D721Med (cell line): ENCODE data around the gene C1QTNF6.

Source experiments
- DNase-seq: peaks from one replicate; pipeline ENCODE4 v3.0.0; 2011; ENCODE audit warnings: low spot score; ENCODE audit not compliant: insufficient read length
- FAIRE-seq: peaks from 2 replicates; lab custom pipeline; 2011; peaks lifted over from hg19 to GRCh38; lab: Jason Lieb, UNC
- CTCF ChIP-seq: IDR thresholded peaks from 2 replicates; pipeline ENCODE4 v1.5.1; 2012; ENCODE audit warnings: mild to moderate bottlenecking, control low read depth; ENCODE audit not compliant: insufficient read depth; ENCODE audit errors: missing control alignments

The C1QTNF6 gene

GRCh38 chr22:37146051-37146385 lies 42.0 kb downstream of the C1QTNF6 start:
- DNase-seq = no peak
- FAIRE-seq = no peak
- no peak for TF ChIP-seq CTCF

- no peak for FAIRE-seq
- no peak for DNase-seq
- TF ChIP-seq CTCF = no peak
Measured at GRCh38 chr22:37145180-37146050, 42.6 kb downstream of the C1QTNF6 start.

- no peak for FAIRE-seq
- no peak for DNase-seq
- TF ChIP-seq CTCF = no peak
Measured at GRCh38 chr22:37144180-37144554, 43.9 kb downstream of the C1QTNF6 start.

- no peak for TF ChIP-seq CTCF
- no peak for DNase-seq
- FAIRE-seq = no peak
Measured at GRCh38 chr22:37141971-37142370, 46.1 kb downstream of the C1QTNF6 start.

- no peak for TF ChIP-seq CTCF
- DNase-seq = no peak
- FAIRE-seq = no peak
Measured at GRCh38 chr22:37141476-37141875, 46.6 kb downstream of the C1QTNF6 start.

DNA sequence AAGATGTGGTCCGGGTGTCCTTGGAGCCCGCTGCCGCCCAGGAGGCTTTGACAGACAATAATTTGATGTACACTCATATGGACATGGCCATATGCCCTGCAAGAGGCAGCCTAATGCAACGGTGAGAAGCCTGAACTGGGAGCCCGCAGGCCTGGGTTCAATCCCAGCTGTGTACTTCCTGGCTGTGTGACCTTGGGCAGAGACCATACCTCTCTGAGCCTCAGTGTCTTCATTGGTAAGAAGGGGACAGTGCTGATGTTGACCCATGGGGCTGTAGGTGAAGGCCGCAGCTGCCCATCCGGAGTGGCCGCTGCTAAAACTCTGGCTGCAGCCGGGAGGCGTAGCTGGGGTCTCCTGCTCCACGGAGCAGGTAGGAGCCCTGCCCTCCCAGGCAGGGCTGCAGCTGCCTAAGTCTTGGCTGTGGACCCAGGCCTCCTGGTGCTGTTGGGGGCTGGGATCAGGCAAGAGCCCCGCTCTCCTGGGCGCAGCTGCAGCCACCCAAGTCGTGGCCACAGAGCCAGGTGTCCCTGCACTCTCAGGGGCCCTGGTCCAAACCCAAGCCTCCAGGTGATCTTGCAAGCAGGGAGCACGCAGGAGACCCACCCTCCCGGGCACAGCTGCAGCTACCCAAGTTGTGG lies 47.2 kb downstream of the C1QTNF6 start:
- TF ChIP-seq CTCF = no peak
- DNase-seq = no peak
- FAIRE-seq = no peak

DNA sequence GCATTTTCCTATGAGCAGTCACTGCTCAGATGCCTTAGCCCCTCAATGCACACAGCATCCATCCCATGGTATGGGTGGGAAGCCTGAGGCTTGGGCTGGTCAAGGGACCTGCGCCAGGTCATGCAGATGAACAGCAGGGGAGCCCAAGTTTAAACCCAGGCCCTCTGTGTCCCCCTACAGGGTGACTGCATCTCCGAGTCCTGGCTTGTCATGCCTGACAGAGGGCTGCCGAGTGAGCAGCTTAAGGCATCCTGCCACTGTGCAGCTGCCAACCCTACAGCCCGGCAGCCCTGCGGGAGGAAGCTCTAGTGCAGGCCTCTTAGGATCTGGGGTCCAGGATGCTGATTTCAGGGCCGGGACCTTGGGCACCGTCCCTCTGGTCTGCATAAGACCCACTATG lies 48.3 kb downstream of the C1QTNF6 start:
- FAIRE-seq (no peak), DNase-seq (no peak)
- no peak for TF ChIP-seq CTCF
